HepG2 (cell line): Measurements from ENCODE around the gene LRRC10. TPM values are rescaled to one million over a fixed set of nuclear protein-coding genes. Genes with fewer than 3 reads are reported as not detected.

Experiments
- AHDC1 ChIP-seq: sonication (generic); formaldehyde crosslinking; IDR thresholded peaks from 2 replicates; pipeline ENCODE4 v1.5.1; 2020; ENCODE audit warnings: mild to moderate bottlenecking, missing genetic modification reagents, borderline replicate concordance
- ATF7 ChIP-seq, 2 experiments: fragments of 450-650 bp in 1 of 2; sonication (generic) in 1 of 2; formaldehyde crosslinking in 1 of 2; IDR thresholded peaks; 2 replicates each; pipeline versions ENCODE4 v1.4.0 to v1.6.1; 2016 to 2020; ENCODE audit warnings: antibody characterized with exemption in 1 of 2, mild to moderate bottlenecking in 1 of 2, missing genetic modification reagents in 1 of 2
- PCBP2 ChIP-seq: fragments of 200-400 bp; formaldehyde crosslinking; optimal IDR thresholded peaks from 2 replicates; pipeline ENCODE3; 2018; ENCODE audit warnings: low read length, low read depth; ENCODE audit not compliant: poor library complexity, severe bottlenecking
- RFX3 ChIP-seq: IDR thresholded peaks from 2 replicates; pipeline ENCODE4 v1.6.1; 2016; ENCODE audit warnings: missing biosample characterization, missing genetic modification reagents
- SETDB1 ChIP-seq: sonication (generic); formaldehyde crosslinking; IDR thresholded peaks from 2 replicates; pipeline ENCODE4 v1.5.1; 2020; ENCODE audit warnings: missing genetic modification reagents, mild to moderate bottlenecking, borderline replicate concordance
- TMF1 ChIP-seq: sonication (generic); formaldehyde crosslinking; IDR thresholded peaks from 2 replicates; pipeline ENCODE4 v1.8.1; 2022; ENCODE audit warnings: low read depth, missing genetic modification reagents
- ZBTB25 ChIP-seq: IDR thresholded peaks from 2 replicates; pipeline ENCODE4 v1.6.1; 2018; ENCODE audit warnings: missing genetic modification reagents
- ZBTB43 ChIP-seq: sonication (generic); formaldehyde crosslinking; conservative IDR thresholded peaks from 2 replicates; pipeline ENCODE4 v1.4.0; 2020; ENCODE audit warnings: missing genetic modification reagents
- ZNF24 ChIP-seq: fragments of 450-650 bp; IDR thresholded peaks from 2 replicates; pipeline ENCODE4 v1.6.1; 2017; ENCODE audit warnings: antibody characterized with exemption, mild to moderate bottlenecking
- polyA plus RNA-seq, 8 experiments: library from polyadenylated mRNA; depleted of rRNA in 3 of 8; stranded (reverse) in 7 of 8; unstranded in 1 of 8; fragments of >200 nt; fragmentation: Illumina TruSeq in 4 of 8; extraction: Trizol in 4 of 8; gene quantifications; 2 replicates each; pipeline versions ENCODE4 v1.2.1 to v1.2.3, GENCODE V29; 2011 to 2016; ENCODE audit warnings: low read depth in 4 of 8, missing spikeins in 1 of 8, mixed read lengths in 1 of 8; ENCODE audit not compliant: insufficient read depth in 1 of 8
- total RNA-seq, 5 experiments: library from RNA; depleted of rRNA; stranded (reverse); fragments of >200 nt; fragmentation: Illumina TruSeq; extraction: Trizol; gene quantifications; 2 replicates each; pipeline ENCODE4 v1.2.3, GENCODE V29; 2016; ENCODE audit warnings: low read depth in 1 of 5
- TF ChIP-seq, protein P1 (sequence below), 2 experiments: sonication (generic) in 1 of 2; formaldehyde crosslinking in 1 of 2; IDR thresholded peaks; 2 replicates each; pipeline versions ENCODE4 v1.6.1 to v1.9.0; 2014 to 2022; ENCODE audit warnings: antibody characterized with exemption in 1 of 2, borderline replicate concordance in 1 of 2, inconsistent platforms in 1 of 2, low read depth in 1 of 2, missing genetic modification reagents in 1 of 2
- TF ChIP-seq, protein P2 (sequence below): sonication (generic); formaldehyde crosslinking; IDR thresholded peaks from 2 replicates; pipeline ENCODE4 v1.5.0; 2020; ENCODE audit warnings: mild to moderate bottlenecking, missing genetic modification reagents
- TF ChIP-seq, protein P3 (sequence below): sonication (generic); formaldehyde crosslinking; IDR thresholded peaks from 2 replicates; pipeline ENCODE4 v1.8.1; 2023; ENCODE audit warnings: mild to moderate bottlenecking, missing genetic modification reagents

LRRC10 gene
- total and polyA plus RNA-seq, 2 of the 13 experiments (the other 11 are each of a cell fraction or from before 2014, with no cell fraction given): not detected

DNA sequence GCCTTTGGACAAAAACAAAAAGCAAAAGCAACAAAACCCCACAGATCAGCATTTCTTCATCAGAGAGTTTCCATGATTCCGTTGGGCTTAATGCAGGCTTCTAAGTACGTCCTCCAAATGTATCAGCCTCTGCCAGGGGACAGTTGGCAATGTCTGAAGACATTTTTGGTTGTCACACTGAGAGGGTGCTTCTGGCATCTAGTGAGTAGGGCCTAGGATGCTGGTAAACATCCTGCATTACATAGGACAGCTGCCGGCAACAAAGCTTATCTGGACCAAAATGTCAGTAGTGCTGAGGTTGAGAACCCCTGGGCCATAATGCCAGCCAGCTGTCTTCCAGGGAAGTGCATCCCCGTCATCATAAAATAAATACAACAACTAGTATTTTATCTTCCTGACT, 9.4 kb upstream of the LRRC10 start (continued):
- TF ChIP-seq, protein P1, sequence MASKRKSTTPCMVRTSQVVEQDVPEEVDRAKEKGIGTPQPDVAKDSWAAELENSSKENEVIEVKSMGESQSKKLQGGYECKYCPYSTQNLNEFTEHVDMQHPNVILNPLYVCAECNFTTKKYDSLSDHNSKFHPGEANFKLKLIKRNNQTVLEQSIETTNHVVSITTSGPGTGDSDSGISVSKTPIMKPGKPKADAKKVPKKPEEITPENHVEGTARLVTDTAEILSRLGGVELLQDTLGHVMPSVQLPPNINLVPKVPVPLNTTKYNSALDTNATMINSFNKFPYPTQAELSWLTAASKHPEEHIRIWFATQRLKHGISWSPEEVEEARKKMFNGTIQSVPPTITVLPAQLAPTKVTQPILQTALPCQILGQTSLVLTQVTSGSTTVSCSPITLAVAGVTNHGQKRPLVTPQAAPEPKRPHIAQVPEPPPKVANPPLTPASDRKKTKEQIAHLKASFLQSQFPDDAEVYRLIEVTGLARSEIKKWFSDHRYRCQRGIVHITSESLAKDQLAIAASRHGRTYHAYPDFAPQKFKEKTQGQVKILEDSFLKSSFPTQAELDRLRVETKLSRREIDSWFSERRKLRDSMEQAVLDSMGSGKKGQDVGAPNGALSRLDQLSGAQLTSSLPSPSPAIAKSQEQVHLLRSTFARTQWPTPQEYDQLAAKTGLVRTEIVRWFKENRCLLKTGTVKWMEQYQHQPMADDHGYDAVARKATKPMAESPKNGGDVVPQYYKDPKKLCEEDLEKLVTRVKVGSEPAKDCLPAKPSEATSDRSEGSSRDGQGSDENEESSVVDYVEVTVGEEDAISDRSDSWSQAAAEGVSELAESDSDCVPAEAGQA (IDR thresholded peaks at IDR 0.05; ENCODE audit: low read depth): no peak
- TF ChIP-seq, protein P1 (CRISPR knock-in tag; IDR thresholded peaks at IDR 0.05; ENCODE audit: borderline replicate concordance): no peak
- TF ChIP-seq, protein P2, sequence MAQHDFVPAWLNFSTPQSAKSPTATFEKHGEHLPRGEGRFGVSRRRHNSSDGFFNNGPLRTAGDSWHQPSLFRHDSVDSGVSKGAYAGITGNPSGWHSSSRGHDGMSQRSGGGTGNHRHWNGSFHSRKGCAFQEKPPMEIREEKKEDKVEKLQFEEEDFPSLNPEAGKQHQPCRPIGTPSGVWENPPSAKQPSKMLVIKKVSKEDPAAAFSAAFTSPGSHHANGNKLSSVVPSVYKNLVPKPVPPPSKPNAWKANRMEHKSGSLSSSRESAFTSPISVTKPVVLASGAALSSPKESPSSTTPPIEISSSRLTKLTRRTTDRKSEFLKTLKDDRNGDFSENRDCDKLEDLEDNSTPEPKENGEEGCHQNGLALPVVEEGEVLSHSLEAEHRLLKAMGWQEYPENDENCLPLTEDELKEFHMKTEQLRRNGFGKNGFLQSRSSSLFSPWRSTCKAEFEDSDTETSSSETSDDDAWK: no peak
- TF ChIP-seq ZNF24 (no peak), ATF7 (IDR thresholded peaks at IDR 0.05) (no peak), ATF7 (CRISPR knock-in tag; IDR thresholded peaks at IDR 0.05) (no peak), AHDC1 (CRISPR knock-in tag) (no peak), PCBP2 (no peak), RFX3 (CRISPR knock-in tag) (no peak), ZBTB25 (CRISPR knock-in tag) (no peak), TMF1 (CRISPR knock-in tag) (no peak), ZBTB43 (no peak), SETDB1 (CRISPR knock-in tag) (no peak)
- TF ChIP-seq, protein P3, sequence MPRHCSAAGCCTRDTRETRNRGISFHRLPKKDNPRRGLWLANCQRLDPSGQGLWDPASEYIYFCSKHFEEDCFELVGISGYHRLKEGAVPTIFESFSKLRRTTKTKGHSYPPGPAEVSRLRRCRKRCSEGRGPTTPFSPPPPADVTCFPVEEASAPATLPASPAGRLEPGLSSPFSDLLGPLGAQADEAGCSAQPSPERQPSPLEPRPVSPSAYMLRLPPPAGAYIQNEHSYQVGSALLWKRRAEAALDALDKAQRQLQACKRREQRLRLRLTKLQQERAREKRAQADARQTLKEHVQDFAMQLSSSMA (CRISPR knock-in tag): no peak
